ENCODE data around the gene GPR4. TPM values are rescaled to one million over a fixed set of nuclear protein-coding genes. Genes with fewer than 3 reads are reported as not detected.
"Not testable (repeated sequence)": the region's sequence is repeated elsewhere in the genome, so short reads cannot be mapped to it uniquely, and the experiment has no call there.

The GPR4 gene
- 4.9 TPM for polyA plus RNA-seq (ENCODE audit: insufficient read length)

DNA sequence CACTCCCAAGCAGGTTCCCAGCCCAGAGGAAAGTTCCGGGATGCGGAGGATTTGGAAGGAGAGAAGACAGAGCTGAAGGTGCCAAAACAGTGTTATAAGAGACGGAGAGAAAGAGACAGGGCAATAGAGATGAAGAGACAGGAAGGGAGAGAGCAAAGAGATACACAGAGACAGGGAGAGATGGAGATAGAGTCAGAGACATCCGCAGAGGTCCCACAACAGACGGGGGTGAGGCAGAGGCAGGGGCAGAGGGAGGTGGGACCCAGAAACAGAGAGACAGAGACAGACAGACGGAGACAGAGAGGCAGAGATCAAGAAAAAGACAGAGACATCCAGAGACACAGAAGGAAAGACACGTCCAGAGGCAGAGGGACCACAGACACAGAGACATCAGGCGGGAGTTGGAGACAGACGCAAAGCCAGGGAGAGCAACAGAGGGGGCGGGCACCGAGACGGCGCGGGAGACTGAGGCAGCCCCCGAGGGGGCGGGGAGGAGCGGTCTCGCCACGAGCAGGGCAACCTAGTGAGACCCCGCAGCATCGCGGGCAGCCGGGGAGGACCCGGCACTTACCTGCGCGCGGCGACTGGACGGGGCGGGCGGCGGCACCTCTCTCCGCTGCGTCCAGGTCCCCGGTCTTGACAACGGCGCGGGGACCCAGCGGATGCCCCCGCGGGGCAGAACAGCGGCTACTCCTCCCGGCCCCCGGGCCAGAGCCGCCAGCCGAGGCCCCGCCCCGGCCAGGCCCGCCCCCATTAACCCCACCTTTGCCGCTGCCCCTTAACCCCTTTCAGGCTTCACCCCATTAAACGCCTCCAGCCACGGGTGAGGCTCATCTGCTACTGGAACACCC is at the start of gene GPR4:
Gene GPR4 (minus strand): TSS at position 689 of the 851 bp plus-strand sequence. CDS start 10,346 bp downstream, outside the sequence.
- DNase-seq: no peak

DNA sequence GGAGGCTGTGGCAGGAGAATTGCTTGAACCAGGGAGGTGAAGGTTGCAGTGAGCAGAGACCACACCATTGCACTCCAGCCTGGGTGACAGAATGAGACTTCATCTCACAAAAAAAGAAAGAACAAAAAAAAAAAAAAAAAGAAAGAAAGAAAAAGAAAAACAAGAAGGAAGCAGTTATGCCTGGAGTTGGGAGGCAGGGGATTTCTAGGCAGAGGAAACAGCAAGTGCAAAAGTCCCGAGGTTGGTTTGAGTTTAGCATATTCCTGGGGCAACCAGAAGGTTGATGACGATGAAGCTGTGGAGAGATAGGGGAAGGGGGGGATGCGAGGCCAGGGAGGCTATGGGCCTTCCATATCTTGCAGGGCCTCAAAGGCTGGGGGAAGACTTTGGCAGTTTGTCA is 48.7 kb upstream of the GPR4 start:
- DNase-seq: no peak

DNA sequence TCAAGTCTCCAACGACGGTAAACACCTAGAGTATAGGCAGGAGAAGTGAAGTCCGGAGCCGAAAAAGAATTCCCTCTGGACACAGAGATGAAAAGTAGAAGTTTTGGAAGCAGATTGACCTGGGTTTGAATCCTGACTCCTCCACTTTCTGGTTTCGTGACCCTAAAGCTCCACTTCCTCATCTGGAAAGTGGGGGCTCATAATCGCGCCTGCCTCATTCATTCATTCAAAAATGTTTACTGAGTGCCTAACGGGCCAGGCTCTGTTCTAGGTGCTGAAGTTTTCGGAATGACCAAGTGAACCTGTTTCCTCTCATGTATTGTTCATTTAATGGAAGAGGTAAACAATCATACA is 44.3 kb upstream of the GPR4 start:
- DNase-seq: no peak

DNA sequence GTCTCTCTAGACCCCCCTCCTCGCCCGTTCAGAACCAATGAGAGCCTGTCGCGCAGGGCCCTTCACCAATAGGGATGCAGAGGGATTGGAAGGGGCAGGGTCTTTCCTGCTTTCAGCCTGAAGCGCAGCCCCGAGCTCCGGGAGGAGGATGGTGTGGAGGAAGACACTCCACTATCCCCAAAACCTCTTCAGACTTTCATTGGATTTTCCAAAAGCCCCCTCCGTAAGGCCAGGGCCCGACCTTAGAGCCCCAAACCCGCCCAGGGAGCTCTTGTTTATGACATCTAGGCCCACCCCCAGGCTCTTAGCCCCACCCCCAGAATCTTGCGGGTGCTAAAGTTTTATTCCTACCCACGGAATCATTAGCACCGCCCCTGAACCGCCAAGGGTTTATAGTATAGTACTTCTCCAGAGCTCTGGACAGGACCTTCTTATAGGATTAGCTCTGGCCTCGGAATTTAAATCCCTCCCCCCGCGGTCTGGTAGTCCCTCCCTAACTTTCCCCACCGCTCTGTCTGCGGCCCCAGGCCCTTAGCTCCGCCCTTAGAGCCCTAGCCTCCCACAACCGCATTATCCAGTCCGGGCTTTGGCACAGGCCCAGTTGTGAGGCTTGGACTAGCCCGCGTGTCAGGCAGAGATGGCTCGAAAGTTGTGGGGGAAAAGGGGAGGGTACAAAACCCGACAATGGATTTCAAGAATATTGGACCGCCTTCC is 43.8 kb upstream of the GPR4 start:
- DNase-seq: peak; percentile 69

DNA sequence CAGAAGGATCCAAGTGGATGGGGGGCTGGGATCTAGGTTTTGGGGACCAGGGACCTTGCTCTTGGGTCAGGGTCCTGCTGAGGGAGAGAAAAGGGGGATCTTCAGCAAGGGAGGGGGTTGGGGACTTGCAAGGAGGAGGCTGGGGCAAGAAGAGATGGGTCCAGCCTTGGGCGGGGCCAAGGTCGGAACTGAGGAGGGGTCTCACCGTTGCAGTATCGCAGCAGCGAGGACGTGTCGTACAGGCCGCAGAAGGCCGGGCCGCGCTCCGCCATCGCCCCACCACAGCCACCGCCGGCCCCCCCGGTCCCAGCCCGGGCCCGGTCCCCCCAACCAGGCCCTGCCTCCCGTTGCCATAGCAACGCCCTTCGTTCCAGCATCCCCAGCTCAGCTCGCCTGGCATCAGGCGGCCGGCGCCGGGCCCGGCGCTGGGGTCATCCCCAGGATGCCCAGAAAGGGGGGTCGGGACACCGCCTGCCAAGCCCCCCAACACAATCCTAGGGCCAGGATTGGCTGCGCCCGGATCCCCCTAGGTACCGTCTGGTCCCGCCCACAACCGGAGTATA is 43.1 kb upstream of the GPR4 start:
- DNase-seq: no peak

DNA sequence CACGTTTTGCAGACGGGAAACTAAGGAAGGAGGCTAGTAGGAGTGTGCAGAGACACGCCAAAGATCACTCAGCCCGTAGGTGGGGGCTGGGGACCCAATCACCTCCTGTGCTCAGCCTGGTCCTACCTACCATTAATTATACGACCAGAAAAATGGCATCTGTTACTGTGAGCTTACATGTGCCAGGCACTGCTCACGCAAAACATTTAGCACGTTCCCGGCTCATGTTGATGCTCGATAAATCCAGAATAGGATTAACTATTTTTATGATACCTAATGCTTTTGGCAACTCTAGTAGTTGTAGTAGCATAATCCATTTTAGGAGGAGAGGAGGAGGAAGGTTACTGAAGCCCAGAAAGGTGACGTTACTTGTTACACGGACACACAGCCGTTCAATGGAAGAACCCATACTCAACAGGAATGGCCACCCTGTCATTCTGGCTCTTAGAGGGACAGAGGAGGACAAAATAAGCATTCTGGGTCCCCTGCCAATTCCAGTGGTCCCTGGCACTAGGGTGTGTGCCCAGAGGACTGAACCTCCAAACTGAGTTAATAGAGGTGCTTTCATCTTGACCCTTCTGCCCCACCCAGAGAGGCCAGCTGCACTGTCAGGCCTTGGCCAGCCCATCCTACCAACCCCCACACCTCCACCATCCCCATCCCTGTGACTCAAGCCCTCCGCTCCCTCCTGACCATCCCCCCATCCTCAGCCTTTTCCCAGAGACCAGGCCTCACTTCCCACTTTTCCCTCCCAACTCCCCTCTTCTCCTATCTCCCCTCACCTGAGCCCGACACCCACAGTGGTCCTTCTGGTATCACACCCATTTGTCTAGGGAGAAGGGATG is 42.1 kb upstream of the GPR4 start:
- DNase-seq: no peak

DNA sequence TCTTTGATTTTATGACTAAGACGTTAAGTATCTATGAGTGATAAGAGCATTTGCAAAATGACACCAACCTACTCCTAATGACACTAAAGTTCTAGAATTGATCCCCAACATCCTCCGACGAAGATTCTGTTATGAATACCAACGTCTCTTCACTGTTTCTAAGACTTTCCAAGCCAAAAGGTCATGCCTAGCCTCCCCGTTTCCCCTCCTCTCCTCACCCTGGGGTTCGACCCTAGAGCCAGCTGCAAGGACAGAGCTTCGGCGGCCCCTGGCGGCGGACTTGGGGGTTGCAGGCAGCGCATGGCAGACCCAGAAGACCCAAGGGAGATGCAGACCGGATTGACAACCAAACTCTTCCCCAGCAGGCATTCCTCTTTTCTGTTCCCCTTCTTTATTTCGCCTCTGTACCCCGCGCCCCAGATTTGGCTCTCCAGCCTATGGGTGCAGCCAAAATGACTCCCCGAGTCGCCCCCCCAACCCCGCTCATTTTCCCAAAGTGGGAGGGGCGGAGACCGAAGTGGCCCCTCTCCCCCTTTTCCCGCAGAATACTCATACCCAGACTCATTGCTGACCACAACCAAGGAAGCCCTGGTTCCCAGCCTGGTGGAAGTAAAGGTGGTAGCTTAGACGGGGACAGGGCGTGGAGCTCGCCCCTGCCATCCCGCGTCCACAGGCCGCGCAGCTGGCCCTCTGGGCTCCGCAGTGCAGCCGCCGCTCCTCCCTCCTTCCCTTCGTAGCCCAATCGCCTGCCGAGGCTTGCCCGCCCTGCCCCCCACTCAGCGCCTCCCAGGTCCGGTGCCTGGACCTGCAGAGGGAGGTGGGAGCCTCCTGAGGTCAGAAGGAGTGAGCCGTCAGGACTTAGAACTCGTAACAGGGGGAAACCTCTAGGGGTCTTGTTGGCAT is 41.3 kb upstream of the GPR4 start:
- DNase-seq: peak; percentile 78

DNA sequence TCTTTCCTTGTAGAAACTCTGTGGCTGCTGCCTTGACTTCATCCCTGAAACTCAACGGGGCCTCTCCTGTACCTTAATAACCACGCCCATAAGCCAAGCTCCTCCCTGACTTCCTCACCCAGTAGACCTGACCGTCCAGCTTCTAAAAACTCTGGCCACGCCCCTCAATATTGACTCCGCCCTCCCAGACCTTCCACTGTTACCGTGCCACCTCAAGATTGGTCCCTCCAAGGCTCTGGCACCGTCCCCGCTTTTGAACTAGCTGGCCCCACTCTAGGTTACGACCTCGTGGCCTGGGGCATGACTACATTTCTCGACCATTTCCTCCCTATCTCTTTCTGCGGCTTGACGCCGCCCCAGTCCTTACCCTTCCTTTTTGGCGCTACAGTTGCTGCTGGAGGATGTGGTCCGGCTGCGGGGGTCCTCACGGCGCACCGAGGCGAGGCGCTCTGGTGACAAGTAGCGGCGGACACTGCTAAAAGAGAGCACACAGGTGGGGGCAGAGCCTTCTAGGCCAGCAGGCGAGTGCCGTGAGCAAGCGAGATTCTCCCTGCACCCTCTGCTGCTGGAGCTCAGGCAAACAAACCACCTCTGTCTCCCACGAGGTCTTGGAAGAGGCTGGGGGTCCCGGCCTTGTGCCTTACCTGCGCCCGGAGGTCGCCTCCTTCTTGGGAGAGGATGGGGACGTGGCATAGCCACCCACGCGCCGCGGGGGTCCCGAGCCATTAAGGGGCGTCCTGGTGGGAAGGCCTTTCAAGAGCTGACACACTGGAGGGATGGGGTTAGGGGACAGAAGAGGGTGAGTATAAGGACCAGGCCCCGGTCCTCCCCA is 39.5 kb upstream of the GPR4 start:
- peak; percentile 35 for DNase-seq

DNA sequence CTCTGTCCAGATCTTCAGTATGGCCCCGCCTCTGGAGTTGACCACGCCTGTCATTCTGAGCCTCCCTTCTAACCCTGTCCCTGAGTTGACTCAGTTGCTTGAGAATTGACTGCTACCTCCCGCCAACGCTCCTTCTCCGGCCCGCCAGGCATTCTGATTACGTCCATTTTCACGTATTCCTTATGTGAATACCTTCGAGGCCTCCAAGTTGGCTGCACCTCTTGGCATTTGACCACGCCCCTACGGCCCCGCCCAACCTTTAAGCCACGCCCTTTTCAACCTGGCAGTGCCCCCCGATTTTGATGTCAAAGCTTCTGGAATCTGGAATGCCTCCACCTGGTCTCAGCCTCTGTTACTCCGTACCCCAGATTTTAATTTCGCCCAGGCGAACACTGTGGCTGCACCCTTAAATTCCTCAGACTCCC is 38.8 kb upstream of the GPR4 start:
- DNase-seq: no peak

DNA sequence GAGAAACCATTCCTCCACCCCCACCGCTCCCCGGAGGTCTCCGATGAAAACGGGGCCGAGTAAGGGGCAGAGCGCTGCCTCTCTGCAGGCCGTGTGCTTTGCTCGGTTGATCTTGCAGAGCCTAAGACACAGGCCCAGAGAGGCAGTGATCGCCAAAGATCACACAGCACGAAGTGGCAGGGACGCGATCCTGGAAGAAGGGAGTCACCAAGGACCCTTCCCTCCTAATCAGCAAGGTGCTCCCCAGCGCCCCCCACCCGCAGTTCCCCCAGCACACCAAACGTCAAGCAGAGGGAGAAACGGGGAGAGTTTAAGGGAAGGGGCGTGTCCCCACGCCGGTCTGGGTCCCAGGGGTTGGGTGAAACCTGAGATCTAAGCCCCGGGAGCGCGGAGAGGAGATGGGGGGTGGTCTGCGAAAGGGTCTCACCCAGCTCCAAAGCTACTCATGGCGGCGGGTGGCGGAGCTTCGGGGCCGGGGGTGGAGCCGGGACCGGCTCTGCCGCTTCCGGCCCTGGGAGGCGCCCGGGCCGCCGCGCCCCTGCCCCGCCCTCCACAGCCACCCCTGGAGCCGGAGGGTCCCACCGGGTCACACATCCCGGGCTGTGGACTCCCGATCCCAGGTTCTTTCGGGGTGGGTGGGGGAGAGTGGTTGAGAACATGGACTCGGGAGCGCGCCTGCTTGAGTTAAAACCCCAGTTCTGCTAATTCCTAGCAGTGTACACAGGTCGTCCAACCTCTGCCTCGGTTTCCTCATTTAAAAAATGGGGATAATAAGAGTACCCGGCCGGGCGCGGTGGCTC is 37.1 kb upstream of the GPR4 start, which contains the start of gene EML2:
Gene EML2 (minus strand): TSS at position 468 of the 800 bp plus-strand sequence. CDS start 21 bp downstream, at position 447.
- peak; percentile 19 for DNase-seq

DNA sequence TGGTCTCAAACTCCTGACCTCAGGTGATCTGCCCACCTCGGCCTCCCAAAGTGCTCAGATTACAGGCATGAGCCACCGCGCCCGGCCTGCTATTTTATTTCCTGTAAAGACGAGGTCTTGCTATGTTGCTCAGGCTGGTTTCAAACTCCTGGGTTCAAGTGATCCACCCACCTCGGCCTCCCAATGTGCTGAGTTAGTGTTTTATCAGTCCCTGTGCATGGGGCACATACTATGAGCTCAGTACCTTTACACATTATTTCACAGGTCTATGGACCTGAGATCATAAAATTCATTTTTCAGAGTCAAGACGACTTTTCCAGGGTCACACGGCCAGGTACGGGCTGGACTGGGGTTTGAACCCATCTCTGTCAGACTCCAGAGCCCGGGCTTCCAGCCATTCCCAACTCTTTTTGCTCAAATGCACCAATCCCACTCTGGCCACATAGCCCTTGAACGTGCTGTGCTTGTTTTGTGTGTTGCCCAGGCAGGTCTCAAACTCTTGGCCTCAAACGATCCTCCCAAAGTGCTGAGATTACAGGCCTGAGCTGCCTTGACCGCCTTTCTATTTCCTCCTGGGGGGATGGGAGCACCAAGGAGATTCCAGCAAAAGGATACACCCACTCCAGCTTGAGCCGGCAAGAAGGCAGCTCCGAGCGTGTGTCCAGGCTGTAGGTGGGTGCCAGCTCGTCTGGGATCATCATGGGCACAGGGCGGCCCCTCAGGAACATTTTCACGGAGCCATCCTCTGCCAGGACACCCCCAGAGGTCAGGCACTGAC is 36.1 kb upstream of the GPR4 start:
- DNase-seq: no peak

DNA sequence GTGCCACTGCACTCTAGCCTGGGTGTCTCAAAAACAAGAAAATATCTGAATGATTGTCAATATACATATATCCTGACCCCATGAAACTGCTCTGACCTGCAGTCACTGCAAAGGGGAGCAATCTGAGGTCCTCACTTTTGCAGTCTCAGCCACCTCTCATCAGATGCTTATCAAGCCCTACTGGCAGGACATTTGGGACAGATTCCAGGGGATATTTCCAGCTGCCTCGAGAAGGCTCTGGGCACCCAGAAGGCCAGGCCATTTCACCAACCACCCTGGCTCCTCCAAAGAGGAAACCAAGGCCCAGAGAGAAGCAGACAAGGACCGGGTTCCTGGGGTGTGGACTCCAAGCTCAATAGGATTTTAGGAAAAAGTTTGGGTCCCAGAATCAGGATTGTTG is 34.9 kb upstream of the GPR4 start:
- no peak for DNase-seq

DNA sequence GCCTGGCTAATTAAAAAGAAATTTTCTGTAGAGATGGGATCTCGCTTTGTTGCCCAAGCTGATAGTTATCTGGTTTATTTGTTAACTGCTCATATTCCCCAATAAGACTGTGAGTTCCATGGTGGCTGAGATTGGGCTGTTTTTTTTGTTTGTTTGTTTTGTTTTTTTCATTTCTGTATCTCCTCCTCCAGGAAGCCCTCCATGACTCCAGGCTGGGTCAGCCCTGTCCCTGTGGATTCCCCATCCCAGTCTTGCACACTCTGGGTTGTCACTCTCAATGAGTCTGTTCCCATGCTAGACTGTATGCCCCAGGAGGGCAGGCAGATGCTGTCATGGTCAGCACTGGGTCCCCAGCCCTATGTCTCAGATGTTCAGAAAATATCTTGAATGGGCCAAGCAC is 34.3 kb upstream of the GPR4 start:
- DNase-seq: no peak

DNA sequence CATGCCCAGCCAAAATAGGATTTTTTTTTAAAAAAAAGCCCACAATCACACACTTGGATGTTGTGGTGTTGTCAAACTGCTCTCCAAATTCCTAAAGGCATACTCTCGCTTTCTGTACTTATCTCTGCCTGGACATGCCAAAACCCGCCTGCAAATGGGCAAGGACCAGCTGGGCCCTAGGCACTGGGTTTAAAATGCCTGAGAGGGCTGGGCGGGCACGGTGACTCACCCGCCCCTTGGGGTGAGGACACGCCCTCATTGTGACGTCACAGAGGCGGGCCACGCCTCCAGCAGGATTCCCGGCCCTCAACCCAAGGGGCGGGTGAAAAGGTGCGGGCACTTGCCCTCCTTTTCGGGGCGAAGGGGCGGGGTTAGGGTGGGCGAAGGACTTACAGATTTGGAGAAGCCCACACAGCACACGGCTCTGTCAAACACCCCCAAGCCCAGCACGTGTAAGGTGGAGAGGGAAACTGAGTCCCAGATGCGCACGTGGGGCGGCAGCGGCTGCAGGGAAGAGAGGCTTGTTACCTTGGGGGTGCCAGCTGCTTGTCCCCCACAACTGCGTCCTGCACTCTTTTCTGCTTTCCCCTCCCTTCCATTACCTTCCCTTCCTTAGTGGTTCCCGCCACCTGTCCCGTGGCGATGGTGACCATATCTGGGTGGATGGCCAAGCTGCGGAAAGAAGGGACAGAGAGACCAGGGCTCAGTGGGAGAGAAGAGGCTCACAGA is 30.6 kb upstream of the GPR4 start:
- peak; percentile 53 for DNase-seq

DNA sequence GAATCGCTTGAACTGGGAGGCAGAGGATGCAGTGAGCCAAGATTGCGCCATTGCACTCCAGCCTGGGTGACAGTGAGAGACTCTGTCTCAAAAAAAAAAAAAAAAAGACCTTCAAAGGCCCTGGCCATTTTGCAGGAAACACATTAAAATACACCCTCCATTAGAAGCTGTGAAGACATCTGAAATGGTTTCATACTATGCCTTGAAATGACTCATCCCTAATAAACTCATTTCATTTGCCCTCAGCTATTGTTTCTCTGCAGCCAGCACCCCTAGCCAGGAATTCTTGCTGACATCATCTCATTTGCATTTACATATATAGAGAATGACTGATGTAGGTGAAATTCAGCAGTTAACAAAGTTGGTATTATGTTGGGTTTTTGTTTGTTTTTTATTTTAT is 28.5 kb upstream of the GPR4 start:
- DNase-seq: no peak

DNA sequence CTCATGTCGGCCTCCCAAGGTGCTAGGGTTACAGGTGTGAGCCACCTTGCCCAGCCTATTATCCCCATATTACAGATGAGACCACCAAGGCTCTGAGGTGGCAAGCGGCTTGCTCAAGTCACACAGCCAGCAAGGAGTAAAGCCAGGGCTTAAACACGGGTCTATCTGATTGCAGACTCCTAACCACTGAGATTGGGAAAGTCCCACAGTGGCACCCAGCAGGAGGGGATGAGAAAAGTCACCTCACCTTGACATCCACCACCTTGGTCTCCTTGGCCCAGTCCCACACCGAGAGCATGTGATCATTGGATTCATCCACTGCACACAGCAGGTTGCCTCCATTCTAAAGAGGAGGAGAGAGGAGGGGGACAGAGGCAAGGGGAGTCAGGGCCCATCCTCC is 27.7 kb upstream of the GPR4 start:
- DNase-seq: no peak

DNA sequence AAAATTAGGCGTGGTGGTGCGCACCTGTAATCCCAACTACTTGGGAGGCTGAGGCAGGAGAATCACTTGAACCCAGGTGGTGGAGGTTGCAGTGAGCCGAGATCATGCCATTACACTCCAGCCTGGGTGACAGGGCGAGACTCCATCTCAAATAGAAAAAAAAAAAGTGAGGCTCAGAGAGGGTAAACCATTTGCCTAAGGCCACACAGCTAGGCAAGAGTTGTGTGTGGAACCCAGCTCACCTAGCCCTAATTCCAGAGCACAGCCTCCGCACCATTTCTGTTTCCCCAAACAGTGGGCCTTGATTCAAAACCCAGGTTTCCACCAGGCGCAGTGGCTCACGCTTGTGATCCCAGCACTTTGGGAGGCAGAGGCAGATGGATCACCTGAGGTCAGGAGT is 26.2 kb upstream of the GPR4 start:
- not testable (repeated sequence) for DNase-seq

DNA sequence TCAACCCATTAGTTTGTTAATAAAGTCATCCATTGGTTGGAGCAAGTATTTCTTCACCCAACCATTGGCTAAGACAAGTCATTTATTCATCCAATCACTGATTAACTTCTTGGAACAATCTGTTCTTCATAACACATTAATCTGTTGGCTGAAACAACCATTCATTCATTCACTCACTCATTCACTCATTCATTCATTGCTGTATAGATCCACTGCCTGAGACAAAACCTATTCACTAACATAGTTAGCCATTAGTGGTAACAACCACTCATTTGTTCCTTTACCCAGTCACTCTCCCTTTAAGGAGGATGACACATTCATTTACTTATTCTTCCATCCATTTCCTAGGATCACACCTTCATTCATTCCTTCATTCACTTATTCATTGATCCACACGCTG is 22.0 kb upstream of the GPR4 start:
- no peak for DNase-seq

All from hindlimb muscle (tissue), 1 donor.